Mesenteric fat pad (tissue), 1 donor: Measurements from ENCODE around the gene ALDOA. TPM values are rescaled to one million over a fixed set of nuclear protein-coding genes. Genes with fewer than 3 reads are reported as not detected.
A peak's percentile ranks its signal among the peaks of the same experiment; 100 is the strongest.
"Not testable (repeated sequence)": the region's sequence is repeated elsewhere in the genome, so short reads cannot be mapped to it uniquely, and the experiment has no call there.

ENCODE experiments used
- DNase-seq: peaks from one replicate; pipeline ENCODE4 v3.0.0-alpha.2; 2020; ENCODE audit warnings: low spot score
- long read RNA-seq: library from polyadenylated mRNA; unstranded; transcript quantifications from one replicate; pipeline ENCODE4 v2.0.0, GENCODE V29; 2020
- total RNA-seq: library from RNA; stranded (reverse); fragmentation: NEBNext Ultra II Directional; extraction: Animal tissue kit (Norgen Biotek cat#: 25700); gene quantifications from one replicate; pipeline ENCODE4 v1.2.1, GENCODE V29; 2021
- donor health status: DM: yes; HTN: yes; CAD: no.

The ALDOA gene
- total RNA-seq, result 1,236 TPM
- long read RNA-seq, transcript ALDOA-206 (9 exons, 1,550 nt), result minor isoform, 171 of 4,071 reads
- long read RNA-seq, transcript ALDOA-209 (9 exons, 1,579 nt), result major isoform, 3,849 of 4,071 reads
- long read RNA-seq, transcript ALDOA-219 (8 exons, 1,499 nt), result minor isoform, 6 of 4,071 reads
- long read RNA-seq, partial matches to known transcripts, result 10 of 4,071 reads
- long read RNA-seq, other reads (novel, unspliced or antisense), result 22 of 4,071 reads

DNA sequence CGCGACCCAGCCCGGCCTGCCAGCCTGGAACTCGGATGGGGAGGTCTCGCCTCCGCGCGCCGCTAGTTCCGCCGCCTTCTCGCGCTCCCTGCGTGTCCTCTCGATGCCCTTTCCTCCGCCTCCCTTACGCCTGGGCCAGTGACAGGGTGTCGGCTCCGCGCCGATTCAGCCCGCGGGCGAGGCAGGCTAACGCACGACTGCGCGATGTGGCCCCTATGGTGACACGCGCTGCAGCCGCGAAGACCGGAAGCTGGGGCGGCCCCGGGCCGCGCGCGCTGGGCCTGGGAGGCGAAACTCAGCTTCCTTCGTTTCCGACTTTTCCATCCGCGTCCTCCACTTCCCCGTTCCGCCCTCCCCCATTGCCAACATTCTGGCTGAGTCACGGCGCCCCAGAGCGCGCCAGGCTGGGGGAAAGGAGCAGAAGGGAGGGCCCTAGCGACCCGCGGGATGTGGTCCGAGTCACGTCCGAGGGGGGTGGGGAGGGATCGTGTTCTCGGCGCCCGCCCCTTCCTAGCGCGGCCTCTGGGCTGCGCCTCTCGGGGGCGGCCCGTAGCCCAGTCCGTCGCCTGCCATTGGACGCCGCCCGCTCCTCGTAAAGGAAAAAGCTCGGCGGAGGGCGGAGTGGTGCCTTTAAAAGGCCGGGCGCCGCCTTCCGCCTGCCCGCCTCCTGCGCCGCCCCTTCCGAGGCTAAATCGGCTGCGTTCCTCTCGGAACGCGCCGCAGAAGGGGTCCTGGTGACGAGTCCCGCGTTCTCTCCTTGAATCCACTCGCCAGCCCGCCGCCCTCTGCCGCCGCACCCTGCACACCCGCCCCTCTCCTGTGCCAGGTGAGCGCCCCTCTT lies at the start of gene ALDOA:
Gene ALDOA (plus strand): TSS at position 659 of the 841 bp plus-strand sequence. CDS start 1,138 bp downstream, outside the sequence.
- peak; percentile 99 for DNase-seq

DNA sequence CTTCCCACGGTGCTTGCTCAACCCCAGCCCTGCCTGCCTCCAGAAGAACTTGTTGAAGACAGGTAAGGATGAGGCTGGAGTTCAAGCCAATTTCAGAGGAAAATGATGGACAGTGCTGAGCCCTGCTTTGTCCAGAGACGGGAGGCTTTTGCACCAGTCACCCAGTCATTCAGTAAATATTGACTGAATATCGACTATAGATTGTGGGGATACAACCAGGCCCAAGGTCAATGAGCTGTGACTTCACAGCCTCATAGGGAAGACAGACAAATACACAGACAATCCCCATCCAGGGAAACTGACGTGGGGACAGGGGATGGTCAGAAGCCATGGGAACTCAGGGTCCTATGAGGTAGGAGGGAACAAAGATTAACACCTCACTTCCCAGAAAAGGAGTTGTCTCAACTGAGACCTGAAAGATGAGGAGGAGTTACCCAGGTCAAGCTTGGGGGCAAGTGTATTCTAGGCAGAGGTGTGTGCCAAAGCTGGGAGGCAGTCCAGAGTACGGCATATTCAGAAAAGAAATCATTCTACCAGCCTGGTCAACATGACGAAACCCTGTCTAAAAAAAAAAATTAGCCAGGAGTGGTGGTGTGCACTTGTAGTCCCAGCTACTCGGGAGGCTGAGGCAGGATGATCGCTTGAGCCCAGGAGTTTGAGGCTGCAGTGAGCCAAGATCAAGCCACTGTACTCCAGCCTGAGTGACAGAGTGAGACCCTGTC lies 48.8 kb upstream of the ALDOA start:
- DNase-seq, result no peak

DNA sequence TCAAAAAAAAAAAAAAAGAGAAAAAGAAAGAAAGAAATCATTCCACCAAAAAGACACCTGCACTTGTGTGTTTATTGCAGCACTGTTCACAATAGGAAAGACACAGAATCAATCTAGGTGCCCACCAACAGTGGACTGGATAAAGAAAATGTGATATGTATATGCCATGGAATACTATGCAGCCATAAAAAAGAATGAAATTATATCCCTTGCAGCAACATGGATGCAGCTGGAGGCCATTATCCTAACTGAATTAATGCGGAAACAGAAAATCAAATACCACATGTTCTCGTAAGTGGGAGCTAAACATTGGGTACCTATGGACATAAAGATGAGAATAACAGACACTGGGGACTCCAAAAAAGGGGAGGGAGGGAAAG lies 48.3 kb upstream of the ALDOA start:
- DNase-seq, result no peak

DNA sequence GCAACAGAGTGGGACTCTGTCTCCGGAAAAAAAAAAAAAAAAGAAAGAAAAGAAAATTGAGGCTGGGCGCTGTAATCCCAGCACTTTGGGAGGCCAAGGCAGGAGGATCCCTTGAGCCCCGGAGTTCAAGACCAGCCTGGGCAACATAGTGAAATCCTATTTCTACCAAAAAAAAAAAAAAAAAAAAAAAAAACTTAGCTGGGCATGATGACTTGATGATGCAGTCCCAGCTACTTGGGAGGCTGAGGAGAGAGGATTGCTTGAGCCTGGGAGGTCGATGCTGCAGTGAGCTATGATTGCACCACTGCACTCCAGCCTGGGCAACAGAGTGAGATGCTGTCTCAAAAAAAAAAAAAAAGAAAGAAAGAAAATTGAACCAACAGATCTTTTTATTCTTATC lies 47.6 kb upstream of the ALDOA start:
- DNase-seq, result not testable (repeated sequence)

DNA sequence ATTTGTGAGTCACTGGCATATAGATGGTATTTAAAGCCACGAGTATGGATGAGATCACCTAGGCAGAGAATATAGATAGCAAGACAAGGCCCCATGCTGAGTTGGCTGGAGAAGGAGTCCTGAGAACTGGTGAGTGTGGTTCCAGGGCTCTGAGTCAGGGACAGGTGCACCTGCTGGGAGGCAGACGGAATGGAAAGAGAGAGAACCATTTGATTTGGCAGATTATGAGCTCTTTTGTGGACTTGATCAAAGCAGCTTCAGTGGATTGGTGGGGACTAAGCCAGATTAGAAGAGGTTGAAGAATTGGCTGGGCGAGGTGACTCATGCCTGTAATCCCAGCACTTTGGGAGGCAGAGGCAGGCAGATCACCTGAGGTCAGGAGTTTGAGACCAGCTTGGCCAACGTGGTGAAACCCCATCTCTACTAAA lies 46.8 kb upstream of the ALDOA start:
- no peak for DNase-seq

DNA sequence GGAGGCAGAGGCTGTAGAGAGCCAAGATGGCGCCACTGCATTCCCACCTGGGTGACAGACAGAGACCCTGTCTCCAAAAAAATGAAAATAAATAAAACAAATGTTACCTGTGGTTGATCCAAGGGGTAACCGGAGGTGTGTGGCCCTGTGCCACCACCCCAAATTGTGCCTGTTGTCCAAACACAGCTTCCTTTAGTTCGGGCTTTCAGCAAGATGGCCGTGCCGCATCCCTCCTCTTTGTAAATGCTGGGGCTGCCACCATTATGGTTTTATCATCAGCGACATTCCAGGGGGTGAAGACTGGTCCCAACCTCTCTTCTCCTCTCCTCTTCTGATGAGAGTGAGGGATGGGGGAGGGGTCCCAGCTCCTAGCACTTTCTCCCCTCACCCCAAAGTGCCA lies 42.7 kb upstream of the ALDOA start, which contains the start of gene C16orf92:
Gene C16orf92 (plus strand): TSS at position 312 of the 400 bp plus-strand sequence. CDS start 143 bp downstream, outside the sequence.
- DNase-seq, result no peak

DNA sequence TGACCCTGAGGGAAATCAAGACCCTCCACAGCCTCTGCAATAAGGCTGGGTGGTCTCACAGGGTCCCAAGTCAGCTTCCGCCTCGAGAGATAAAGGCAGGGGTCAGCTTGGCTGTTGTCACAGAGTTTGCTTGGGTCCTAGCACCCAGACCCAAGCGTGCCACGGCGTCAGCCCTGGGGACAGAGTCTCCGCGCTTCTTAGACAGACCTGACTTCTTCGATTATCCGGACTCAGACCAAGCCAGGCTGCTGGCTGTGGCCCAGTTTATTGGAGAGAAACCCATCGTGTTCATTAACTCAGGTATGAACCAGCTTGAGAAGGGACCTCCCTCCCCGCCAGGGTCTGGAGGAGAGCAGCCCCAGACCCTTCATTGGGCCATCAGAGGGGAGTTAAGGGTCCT lies 42.0 kb upstream of the ALDOA start:
- DNase-seq, result no peak

DNA sequence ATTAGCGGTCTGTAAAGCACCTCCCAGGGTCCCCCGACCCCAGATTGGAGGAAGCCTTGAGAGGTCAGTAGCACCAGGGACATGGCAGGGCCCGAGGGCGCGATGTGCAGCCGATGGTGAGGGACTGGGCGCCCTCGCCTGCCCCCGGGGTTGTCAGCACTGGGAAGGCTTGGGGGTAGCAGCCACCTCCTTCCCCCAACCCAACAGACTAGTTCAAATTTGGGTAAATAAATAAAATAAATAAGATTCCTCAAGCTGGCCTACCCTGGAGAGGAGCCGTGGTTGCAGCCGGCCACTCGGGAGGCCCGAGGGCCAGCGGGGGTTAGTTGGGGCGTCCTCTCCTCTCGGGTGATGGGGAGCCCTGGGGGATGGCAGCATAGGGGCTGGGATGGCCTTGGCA lies 41.1 kb upstream of the ALDOA start:
- DNase-seq, result no peak

DNA sequence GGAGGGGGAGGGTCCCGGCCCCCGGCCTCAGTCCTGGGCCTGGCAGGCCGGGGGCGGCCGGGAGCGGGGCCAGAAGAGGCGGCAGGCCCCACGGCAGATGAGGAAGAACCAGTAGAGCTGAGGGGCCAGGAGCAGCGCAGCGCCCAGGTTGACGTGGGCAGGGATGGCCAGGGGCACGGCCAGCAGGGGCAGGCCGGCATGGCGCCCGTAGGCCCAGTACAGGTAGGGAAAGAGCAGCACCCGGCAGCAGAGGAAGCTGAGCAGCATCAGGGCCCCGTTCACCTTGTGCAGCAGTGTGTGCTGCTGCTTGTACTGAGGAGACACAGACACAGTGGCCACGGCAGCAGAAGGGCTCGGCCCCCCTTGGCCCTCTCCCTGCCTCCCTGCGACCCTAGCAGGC lies 40.4 kb upstream of the ALDOA start:
- DNase-seq, result no peak

DNA sequence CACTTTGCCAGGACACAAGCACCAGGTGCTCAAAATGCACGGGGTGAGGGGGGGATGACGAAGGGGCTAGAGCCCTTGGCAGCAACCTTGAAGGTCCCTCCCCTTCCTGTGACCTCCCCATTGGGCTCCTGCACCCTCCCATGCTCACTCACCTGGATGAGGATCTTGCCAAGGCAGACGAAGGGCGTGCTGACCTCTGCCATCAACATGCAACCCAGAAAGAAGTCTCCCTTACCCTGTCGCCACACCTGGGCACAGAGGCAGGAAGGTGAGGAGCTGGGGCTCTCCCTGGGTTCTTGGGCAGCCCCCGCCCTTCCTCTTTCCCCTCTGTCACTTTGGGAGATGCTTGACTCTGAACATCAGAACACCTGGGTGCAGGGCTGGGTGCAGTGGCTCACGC lies 40.0 kb upstream of the ALDOA start:
- no peak for DNase-seq

DNA sequence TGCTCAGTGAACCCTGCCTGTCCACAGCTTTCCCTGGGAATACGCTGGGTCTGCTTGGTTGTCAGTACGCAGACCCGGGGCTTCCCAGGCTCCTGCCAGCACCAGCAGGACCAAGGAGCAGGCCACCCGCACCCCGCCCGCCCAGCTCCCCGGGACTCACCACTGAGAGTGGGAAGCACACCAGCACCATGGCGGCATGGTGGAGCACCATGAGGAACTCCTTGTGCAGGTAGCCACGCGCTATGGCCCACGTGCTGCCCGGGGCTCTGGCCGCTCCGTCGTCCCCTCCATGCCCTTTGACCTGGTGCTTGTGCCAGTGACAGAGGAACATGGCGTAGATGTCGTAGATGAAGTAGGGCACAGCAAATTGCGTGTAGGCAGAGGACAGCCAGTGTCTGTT lies 39.1 kb upstream of the ALDOA start:
- no peak for DNase-seq

DNA sequence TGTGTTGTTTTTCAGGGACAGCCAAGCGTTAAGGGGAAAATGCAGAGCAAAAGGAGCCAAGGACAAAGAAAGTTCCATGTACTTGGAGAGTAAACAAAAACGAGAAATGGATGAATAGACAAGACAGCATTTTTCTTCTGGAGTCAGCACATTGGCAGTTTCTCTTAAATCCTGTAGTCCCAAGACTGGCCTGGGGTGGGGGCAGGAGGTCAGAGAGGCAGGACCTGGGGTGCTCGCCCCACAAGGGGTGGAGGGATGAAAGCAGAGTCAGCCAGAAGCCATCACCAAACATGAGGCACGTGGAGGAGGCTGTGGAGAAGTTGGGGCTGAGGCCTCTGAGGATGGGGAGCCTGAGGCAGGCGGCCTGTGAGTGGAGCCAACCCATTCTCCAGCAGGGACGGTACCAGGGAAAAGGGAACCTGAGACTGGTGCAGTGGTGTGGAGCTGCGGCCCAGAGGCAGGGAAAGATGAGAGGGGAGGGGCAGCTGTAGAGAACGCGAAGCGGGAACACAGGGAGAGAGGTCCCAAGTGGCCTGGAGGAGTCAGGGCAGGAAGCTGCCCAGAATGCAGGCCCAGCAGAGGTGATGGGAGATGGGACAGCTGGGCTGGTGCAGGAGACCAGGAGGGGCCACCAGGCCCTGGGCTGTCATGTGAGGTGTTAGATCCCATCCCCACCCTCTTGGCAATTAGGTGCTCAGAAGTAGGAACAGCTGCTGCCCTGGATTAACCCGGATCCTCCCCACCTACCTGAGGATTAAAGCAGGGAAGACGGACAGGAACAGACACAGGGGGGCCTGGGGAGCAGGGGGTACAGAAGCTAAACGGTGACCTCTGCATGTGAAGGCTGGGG lies 37.7 kb upstream of the ALDOA start:
- no peak for DNase-seq

DNA sequence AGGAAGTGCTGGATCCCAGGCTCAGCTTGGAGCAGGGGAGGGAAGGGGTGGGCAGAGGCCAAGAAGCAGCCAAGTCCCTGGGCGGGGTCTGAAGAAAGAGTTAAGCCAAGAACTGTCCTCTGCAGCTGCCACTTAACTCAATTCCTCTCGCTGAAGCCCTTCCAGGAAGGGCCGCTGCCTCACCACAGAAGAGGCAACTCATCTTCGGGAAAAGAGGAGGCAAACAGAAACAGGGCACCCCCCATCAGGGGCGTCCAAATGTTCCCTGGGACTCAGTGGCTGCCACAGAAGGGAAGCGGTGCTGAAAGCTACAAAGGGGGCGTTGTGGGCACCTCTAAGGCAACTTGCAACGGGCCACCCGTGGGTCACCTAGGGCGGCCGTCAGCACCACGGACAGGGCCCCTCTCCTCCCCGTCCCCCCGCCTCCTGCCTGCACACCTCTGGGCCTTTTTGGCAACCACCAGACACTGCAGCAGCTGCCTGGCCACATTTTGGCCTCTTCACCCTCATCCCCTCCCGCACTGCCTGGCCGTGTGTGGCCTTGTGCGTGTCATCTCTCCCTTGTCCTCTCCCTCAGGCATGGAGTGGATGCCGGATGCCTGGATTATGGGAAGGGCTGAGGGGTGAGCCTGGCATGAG lies 37.0 kb upstream of the ALDOA start:
- DNase-seq, result no peak

DNA sequence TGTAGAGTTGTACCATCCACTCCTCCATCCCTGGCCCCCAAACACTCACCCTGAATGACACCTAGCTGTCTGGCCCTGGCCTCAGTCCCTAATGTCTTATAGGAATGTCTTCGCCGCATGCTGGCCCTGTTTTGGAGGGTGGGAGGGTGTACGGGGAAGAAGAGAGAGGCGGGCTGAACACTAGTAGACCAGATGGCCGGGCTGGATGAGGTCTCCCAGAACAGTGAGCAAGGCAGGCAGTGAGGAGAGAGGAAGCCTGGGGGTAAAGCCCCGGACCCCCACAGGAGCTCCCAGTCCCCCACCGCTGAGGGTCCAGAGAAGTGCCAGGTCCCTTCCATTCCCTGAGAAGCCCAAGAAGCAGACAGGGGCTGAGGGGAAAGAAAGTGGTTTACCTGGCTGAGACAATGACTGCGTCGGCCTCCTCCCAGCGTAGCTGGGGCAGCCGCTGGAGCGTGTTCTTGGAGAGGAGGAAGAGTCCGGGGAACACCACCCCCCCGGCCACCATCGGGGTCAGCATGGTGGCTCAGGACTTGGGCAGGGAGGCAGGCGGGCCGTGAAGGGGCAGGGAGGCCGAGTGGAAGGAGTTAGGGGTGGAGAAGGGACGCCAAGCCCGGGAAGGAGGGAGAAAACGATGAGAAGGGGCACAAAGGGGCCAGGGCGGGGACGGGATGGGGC lies 35.4 kb upstream of the ALDOA start:
- no peak for DNase-seq

DNA sequence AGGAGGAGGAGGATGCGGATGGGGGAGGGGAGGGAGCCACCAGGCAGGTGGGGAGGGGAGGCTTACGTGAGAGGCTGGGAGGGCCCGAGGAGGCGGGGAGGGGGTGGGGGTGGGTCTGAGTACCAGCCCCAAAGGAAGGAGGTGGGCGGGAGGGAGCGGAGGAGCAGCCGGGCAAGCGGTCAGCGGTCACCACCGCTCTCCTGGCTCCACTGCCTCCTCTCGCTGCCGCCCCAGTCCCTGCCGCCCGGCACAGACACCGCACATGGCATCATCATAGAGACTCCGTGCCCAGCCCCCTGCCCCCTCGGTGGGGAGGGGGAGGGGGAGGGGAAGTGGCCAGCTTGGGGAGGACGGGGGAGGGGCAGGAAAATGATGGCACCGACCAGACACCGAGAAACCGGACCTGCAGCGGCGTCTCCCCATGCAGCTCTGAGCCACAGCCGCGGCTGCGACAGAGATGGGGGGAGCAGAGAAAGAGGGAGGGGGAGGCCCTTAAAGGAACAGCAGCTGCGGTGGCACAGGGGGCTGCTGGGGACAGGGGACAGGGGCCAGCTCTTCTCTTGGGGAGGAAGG lies 34.6 kb upstream of the ALDOA start, which contains the start of gene TLCD3B:
Gene TLCD3B (minus strand): TSS at position 431 of the 573 bp plus-strand sequence. CDS start 744 bp downstream, outside the sequence.
- DNase-seq, result no peak

DNA sequence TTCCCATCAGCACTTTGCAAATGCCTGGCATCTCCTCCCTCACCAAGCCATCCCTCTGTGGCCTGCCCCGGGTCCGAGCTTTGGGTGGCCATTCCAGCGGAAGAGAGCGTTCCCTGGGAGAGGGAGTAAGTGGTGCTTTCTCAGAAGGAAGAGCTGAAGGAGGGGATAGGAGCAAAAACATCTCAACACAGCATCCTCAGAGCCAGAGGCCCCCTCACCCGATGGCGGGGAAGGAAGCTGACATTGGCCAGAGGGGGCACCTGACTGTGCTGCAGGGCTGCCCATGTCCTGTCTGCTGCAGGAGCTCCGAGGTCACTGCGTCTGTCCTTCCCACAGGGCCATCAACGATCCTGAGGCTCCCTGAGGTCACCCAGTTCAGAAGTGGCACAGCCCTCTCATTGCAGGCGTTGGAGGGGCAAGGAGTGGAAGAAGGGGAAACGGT lies 34.1 kb upstream of the ALDOA start:
- DNase-seq, result no peak

DNA sequence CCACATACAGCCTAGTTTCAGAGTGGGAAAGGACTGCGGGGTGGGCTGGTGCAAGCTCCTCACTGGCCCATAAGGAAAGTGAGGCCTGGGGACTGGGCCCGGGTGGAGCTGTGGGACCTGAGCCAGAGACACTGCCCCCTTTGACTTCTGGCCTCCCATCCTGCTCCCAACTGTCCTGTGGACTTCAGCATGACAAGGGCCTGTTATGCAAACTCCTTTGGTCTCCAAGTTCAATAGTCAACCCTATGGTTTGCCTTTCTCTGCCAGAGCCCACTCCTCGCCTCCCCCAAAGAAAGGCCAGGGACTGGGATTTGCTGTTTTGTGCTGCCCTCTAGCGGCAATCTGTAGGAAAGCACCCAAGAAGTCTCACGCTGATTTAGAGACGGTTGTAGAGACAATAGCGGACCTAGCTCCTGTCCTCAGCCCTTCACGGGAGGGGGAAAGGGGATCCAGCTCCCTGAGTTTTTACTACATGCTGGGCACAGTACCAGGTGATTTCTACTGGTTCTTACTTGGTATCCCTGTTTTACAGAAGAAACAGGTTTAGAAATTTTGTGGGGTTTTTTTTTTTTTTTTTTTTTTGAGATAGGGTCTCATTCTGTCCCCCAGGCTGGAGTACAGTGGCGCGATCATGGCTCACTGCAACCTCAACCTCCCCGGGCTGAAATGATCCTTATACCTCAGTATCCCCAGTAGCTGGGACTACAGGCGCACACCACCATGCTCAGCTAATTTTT lies 33.3 kb upstream of the ALDOA start:
- no peak for DNase-seq

DNA sequence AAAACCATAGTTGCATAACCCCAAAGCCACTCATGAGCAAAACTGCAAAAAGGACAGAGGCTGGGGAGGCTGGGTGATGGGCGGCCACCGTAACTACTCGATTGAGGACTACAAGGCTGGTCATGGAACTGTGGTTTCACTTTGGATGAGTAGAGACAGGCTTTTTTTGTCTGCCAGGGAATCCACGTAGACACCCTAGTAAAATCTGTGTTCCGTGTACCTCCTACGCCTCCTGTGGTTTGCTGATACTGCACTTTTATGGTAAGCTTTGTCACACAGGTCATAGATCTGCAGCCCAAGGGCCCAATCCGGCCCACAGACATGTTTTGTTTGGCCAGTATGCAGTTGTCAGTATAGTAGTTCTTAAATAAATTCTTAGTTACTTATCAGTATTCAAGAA lies 32.3 kb upstream of the ALDOA start:
- no peak for DNase-seq

DNA sequence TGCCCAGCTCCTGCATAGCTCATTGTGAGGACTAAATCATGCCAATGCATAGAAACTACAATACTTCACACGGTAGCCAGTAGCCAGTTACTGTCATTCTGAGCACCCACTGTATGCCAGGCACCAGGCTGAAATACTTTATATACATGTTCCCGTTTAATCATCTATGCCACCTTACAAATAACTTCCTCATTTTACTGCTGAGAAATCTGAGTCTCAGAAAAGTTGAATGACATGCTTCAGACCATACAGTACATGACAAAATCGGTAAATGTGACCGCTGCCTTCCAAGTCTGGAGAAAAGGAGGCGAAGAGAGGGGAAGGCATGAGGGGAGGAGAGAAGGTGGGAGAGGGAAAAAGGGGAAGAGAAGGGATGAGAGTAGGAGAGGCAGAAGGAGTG lies 25.3 kb upstream of the ALDOA start:
- DNase-seq, result no peak
